ENCODE results near the gene PTPRN2. TPM values are rescaled to one million over a fixed set of nuclear protein-coding genes. Genes with fewer than 3 reads are reported as not detected.

Gene PTPRN2
- total and polyA plus RNA-seq, 2 donors (not counting 3 experiments of a cell fraction or from before 2014, with no cell fraction given): 0.62 to 0.88 TPM

- H3K9me3 ChIP-seq (replicated peaks; ENCODE audit: control insufficient read depth, insufficient read depth, low read length): no peaks in the 10 kb centered on the region
- intact Hi-C loops (cut with micrococcal nuclease): no loop called here
- POLR2A ChIA-PET: no interaction called here
- H4K20me1 ChIP-seq (replicated peaks; ENCODE audit: control insufficient read depth, extremely low read depth, insufficient read depth, low read length): no peaks in the 10 kb centered on the region
- no peaks in the 10 kb centered on the region for H3K79me2 ChIP-seq (ENCODE audit: control insufficient read depth, insufficient read depth, low read length)
- no peaks in the 10 kb centered on the region for H3K27me3 ChIP-seq (ENCODE audit: control insufficient read depth in 2 of 2, insufficient read depth in 2 of 2, low read length in 2 of 2)
- CTCF ChIA-PET: no interaction called here
- no peak overlapping the region for H2AFZ ChIP-seq (ENCODE audit: low read depth, low read length)
- no peak for TF ChIP-seq FOS (IDR thresholded peaks at IDR 0.05; ENCODE audit: borderline replicate concordance, insufficient read depth, low read length)
- TF ChIP-seq POLR2AphosphoS5 (IDR thresholded peaks at IDR 0.05; ENCODE audit: insufficient read depth, low read depth, low read length): no peak
- TF ChIP-seq POLR2A (IDR thresholded peaks at IDR 0.05; ENCODE audit: low read depth, low read length): no peak
- no peak for TF ChIP-seq CTCF (IDR thresholded peaks at IDR 0.05; ENCODE audit: extremely low read depth in 1 of 2, insufficient read depth in 1 of 2, low read depth in 1 of 2, low read length in 2 of 2)
- no peak for TF ChIP-seq GATA2 (IDR thresholded peaks at IDR 0.05; ENCODE audit: insufficient read depth, insufficient read length, low read depth, low read length)
- TF ChIP-seq JUN (IDR thresholded peaks at IDR 0.05; ENCODE audit: borderline replicate concordance, insufficient read depth, insufficient read length, low read depth): no peak
- TF ChIP-seq MYC (IDR thresholded peaks at IDR 0.05; ENCODE audit: low read depth, low read length): no peak
- TF ChIP-seq EZH2 (IDR thresholded peaks at IDR 0.05; ENCODE audit: borderline replicate concordance, low read depth, low read length, severe bottlenecking): no peak
- no peak for TF ChIP-seq MAX (IDR thresholded peaks at IDR 0.05; ENCODE audit: insufficient read depth, insufficient read length)
- H3K9ac ChIP-seq (replicated peaks; ENCODE audit: extremely low read depth, insufficient read depth, low read length): no peak overlapping the region
- H3K4me3 ChIP-seq (replicated peaks in 1 of 3; ENCODE audit: insufficient read depth in 1 of 3, low read depth in 1 of 3, low read length in 3 of 3): no peak overlapping the region
- dilution Hi-C loops (cut with MboI; ENCODE audit: extremely low pct_ligation_motif_present, low sequenced_read_pairs): no loop called here
- H3K27ac ChIP-seq (ENCODE audit: insufficient read depth, low read depth, low read length): no peak overlapping the region
- BruUV-seq (replicated peaks): no TSS peak
- no peaks in the 10 kb centered on the region for H3K4me1 ChIP-seq (ENCODE audit: control insufficient read depth, extremely low read depth, insufficient read depth, low read length)
- H3K4me2 ChIP-seq (ENCODE audit: insufficient read depth, low read length): no peak overlapping the region
- no peaks in the 10 kb centered on the region for H3K9me1 ChIP-seq (replicated peaks; ENCODE audit: control insufficient read depth, extremely low read depth, insufficient read depth, low read length)
- FAIRE-seq (no peak), DNase-seq (ENCODE audit: low read depth, low spot score) (no peak)
- H3K36me3 ChIP-seq (ENCODE audit: control insufficient read depth in 2 of 2, extremely low read depth in 1 of 2, insufficient read depth in 2 of 2, low read length in 2 of 2): no peaks in the 10 kb centered on the region
Observed at GRCh38 chr7:158546214-158546613, 41.4 kb downstream of the PTPRN2 start.

Data from endothelial cell of umbilical vein (primary cell).